DMS153 treated with DMSO at 0.1 percent for 48 hours (cell line): ENCODE measurements around the gene WDTC1.

Experiments used
- DNase-seq: peaks from one replicate; lab custom pipeline; 2025; ENCODE audit not compliant: unreplicated experiment; lab: John Stamatoyannopoulos, UW

WDTC1 gene

GRCh38 chr1:27332536-27333281 is 98.3 kb downstream of the WDTC1 start:
- DNase-seq = peak; percentile 30

DNA sequence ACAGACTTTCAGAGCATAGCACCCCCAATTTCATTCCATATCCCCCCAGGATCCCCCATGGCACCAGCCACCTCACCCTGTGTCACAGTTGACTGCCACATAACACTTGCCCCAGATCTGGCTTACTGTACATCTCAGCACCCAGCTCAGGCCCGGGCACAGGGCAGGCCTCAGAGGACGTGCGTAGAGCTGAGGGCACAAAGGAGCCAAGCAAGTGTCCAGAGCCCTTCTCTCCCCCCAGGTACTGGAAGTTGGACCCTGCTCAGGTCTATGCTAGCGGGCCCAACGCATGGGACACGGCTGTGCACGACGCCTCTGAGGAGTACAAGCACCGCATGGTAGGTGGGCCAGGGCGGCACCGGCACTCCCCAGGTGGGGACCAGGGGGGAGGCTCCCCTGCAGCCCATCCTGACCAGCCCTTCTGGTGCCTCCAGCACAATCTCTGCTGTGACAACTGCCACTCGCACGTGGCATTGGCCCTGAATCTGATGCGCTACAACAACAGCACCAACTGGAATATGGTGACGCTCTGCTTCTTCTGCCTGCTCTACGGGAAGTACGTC is 99.4 kb downstream of the WDTC1 start:
- no peak for DNase-seq

DNA sequence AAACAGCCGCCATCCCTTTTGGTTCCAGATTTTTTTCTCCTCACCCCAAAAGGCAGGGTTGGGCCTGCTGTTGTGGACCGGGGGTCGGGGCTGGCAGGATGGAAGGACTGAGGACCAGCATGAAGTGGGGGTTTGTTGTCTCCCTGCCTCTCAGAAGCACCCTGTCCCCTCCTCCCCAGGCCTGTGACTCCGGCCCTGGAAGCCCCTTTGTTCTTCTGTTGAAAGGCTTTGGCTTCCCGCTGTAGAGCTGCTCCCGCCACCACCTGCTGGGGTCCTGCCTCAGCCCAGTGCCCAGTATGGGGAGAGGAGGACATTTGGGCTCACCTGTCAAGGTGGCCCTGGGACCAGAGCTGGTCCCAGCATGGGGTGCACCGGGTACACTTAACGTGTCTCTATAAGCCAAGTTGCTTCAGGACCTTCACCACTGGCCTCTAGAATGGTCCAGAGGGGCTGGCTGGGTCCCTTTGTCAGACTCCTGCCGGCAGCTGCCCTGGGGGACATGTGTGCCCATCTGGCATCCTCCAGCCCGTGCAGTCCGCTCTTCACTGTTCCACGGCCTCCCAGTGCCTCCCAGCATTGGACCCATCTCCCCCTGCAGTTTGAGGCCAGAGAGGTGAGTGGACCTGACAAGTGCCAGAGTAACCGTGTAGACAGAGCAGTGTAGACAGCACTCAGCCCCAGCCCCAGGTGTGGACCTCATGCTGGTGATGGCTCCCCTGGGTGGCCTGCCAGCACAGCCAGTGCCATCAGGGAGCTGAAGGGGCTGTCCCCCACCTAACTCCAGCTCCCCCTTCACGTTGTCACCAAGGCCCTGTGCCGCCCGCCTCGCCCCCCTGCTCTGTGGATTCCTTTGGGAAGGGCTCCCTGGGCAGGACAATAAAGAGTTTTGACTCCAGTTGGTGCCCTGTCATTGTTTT is 101.3 kb downstream of the WDTC1 start:
- DNase-seq = no peak

DNA sequence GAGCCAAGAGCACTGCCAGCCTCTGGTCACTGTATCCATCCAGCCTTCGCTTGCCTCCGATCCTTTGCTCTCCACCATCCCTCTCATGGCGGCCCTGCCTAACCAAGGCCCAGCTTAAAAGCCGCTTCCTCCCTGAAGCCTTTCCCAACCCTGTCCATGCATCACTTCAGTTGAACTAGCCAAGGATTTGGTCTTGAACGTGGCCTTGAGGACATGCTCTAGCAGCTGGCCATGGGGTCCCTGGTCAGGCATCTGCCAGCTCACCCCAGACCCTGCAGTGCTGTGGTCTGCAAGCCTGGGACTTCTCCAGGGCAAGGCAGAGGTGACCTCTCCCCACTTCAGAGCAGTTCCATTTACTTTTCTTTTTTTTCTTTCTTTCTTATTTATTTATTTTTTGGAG is 102.3 kb downstream of the WDTC1 start:
- DNase-seq = no peak

DNA sequence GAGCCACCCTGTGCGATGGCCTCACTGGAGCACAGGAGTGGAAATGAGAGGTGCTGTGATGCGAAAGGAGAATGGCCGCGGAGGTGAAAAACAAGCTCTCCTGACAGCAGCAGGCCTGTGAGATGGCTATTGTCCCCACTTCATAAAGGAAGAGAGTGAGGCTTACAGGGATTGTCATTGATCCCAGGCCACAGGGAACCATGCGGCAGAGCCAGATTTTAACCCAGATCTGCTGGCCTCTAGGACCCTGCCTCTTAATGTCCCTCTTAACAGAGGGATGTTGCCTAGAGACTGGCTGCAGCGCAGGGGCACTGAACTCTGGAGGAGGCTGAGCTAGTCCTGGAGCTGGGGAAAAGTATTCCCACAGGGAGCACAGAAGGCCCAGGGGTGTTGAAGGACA is 104.3 kb downstream of the WDTC1 start:
- no peak for DNase-seq

- DNase-seq = no peak
These were observed 104.8 kb downstream of the WDTC1 start for GRCh38 chr1:27339213-27339612.

DNA sequence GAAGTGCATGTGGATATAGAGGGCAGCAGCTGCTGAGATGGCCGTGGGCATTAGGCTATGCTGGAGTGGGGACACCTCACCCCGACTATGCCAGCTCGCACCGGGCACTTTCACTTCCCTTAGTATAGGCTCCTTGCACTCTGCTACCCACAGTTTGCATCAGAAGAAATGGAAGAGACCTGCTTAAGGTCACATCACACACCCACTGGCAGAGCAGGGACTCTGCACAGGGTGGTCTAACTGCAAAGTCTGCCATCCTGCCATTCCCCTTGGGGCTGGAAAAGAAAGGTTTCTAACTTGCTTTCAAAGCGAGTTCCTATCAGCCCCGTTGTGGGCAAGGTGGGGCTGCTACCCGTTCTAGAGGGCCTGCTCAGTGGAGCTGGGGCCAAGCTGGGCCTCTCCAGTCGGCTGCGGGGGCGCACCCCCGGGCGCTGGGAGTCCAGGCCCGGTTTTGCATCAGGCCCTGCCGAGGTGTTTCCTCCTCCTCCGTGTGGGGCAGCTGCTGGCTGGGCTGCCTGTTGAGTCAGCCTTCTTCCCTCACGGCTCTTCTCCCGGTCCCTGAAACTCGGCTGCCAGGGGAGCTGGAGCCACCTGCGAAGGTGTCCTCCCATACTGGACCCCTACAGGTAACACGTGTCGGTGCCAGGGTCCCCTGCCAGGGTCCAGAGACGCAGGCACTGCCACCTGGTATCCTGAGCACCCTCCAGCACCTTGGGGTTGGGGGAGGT is 107.3 kb downstream of the WDTC1 start, which contains the start of gene SYTL1:
TSS of gene SYTL1 (plus strand) at position 498 of the 728 bp plus-strand sequence. CDS start 3,313 bp downstream, outside the sequence.
- peak; percentile 62 for DNase-seq

DNA sequence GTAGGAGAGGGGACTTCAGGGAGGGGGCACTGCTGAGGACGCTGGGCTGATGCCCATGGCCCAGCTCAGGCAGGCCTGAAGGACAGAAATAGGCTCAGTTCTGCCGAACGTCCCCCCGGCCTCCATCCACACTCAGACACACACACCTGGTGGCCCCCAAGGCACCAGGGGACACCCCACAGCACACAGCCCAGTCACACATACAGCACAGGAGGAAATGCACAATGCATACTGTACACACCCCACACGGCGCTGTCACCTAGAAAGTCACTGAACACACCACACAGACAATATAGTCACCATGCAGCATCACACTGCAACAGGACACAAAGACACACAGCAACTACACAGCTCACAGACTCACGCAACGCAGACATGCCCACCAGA is 108.0 kb downstream of the WDTC1 start:
- no peak for DNase-seq

GRCh38 chr1:27342778-27343638 is 108.6 kb downstream of the WDTC1 start:
- DNase-seq = peak; percentile 75

DNA sequence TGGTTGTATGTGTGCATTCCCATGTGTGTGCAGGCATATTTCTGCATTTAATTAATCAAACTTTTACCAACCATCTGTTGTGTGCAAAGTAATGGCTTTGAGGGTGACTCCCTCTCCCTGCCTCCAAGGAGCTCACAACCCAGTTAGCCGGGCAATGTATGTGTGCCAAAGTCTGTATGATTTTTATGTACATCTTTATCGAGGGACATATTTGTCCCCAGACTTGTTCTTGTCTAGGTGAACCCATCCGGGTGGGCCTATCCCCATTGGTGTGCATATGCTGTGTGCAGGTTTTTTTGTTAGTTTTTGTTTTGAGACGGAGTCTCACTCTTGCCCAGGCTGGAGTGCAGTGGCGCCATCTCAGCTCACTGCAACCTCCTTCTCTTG is 109.2 kb downstream of the WDTC1 start:
- no peak for DNase-seq

- no peak for DNase-seq
These were observed 110.8 kb downstream of the WDTC1 start for GRCh38 chr1:27345272-27345671.

- no peak for DNase-seq
These were observed 111.9 kb downstream of the WDTC1 start for GRCh38 chr1:27346357-27346756.

DNA sequence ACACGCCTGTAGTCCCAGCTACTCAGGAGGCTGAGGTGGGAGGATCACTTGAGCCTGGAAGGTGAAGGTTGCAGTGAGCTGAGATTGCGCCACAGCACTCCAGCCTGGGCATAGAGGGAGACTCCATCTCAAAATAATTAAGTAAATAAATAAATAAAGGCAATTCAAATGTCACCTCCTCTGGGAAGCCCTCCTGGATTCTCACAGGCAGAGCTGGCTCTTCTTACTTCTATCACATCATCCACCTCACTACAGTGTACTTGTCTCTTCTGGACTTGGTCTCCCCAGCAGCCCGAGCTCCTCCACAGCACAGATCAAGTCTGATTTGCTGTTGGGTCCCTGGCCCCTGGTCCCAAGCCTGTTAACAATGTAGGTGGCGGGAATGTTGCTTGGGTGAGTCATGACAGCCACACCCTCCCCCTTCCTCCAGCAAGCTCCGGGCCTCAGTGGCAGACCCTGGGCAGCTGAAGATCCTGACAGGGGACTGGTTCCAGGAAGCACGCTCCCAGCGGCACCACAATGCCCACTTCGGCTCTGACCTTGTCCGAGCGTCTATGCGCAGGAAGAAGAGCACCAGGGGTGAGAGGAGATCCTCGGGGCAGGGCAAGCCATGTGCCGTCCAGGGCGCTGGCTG is 112.7 kb downstream of the WDTC1 start:
- DNase-seq = no peak

- DNase-seq = peak; percentile 86
These were observed 114.7 kb downstream of the WDTC1 start for GRCh38 chr1:27348861-27349783.

DNA sequence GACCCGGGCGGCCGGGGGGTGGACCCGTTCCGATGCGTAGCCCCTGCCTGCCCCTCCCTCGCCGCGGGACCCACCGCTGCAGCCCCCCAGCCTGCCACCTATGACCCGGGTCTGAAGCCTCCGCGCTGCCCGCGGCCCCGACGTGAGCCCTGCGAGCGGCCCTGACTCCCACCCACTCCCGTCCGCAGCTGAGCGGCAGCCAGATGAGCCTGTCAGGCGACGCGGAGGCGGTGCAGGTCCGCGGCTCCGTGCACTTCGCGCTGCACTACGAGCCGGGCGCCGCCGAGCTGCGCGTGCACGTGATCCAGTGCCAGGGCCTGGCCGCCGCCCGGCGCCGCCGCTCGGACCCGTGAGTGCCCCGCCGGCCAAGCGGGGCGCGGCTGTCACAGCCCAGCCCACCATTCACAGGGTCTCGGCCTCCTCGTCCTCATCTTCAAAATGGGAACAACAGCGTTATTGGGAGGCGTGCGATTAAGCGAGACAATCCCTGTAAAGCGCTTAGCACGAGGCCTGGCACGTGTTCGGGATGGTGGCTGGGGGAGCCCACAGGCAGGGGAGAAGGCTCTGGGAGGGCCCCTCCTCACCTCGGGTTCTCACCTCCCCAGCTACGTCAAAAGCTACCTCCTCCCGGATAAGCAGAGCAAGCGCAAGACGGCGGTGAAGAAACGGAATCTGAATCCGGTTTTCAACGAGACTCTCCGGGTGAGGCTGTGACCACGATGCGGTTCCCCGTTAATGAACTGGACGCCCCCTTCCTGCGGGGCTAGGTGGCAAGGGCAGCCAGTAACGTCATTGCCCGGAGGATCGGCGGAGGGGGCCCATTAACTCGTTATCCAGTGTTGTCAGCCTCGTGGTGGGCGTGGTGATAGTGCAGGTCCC is 115.6 kb downstream of the WDTC1 start:
- DNase-seq = peak; percentile 83

GRCh38 chr1:27350663-27351540 is 116.5 kb downstream of the WDTC1 start:
- peak; percentile 75 for DNase-seq
